ENCODE results near the gene OR2T11. TPM values are rescaled to one million over a fixed set of nuclear protein-coding genes. Genes with fewer than 3 reads are reported as not detected.
"Not testable (repeated sequence)": the region's sequence is repeated elsewhere in the genome, so short reads cannot be mapped to it uniquely, and the experiment has no call there.

Gene OR2T11
- total and polyA plus RNA-seq, 7 experiments from 2014 or later, result not detected

GRCh38 chr1:248648770-248649536 lies 14.1 kb upstream of the OR2T11 start:
- H3K27me3 ChIP-seq (ENCODE audit: control insufficient read depth in 2 of 2, insufficient read depth in 2 of 2, low read length in 2 of 2); H3K27ac ChIP-seq (ENCODE audit: low read depth, low read length); H3K9me3 ChIP-seq (ENCODE audit: control insufficient read depth in 2 of 3, low read length in 3 of 3); H3K4me3 Mint-ChIP-seq; CTCF ChIA-PET; H3K4me1 Mint-ChIP-seq; H3K36me3 ChIP-seq (ENCODE audit: control insufficient read depth in 2 of 3, insufficient read depth in 3 of 3, low read length in 3 of 3); ATAC-seq; H3K9me3 Mint-ChIP-seq; H3K36me3 Mint-ChIP-seq; H3K4me3 ChIP-seq (ENCODE audit: low read length); DNase-seq; H3K27me3 Mint-ChIP-seq; H3K4me1 ChIP-seq (ENCODE audit: control insufficient read depth in 2 of 2, insufficient read depth in 2 of 2, low read length in 2 of 2); H3K27ac Mint-ChIP-seq; POLR2A ChIA-PET: not testable (repeated sequence)
- intact Hi-C loops (cut with micrococcal nuclease), result loop anchor here in 1 of 2 donors (5.0 kb wide), 1 partner anchor 207 kb away; no protein-coding TSS in a partner anchor

DNA sequence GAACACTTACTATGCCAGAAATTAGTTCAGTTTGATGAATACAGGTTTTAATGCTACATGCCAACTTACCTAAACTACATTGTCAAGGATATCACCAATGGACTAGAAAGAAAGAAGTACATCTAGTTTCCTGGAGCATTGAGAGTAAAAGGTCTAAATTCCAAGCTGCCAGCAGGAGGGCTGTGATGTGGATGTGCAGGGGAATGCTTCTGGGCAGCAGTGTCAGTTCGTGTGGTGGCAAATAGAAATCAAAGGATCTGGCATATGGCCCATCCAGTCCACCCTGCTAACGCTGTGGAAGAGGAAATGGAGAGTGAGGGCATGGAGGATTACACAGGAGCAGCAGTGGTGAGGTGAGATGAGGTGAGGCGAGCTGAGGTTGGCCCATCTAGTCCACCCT lies 10.3 kb upstream of the OR2T11 start, which contains the start of gene OR2T35:
Gene OR2T35, minus strand, starts transcription at position 101 of the 400 bp plus-strand sequence. CDS start 6,020 bp downstream, outside the sequence.
- POLR2A ChIA-PET; H3K27me3 Mint-ChIP-seq; H3K36me3 ChIP-seq (ENCODE audit: control insufficient read depth in 2 of 3, insufficient read depth in 3 of 3, low read length in 3 of 3); ATAC-seq; H3K4me3 Mint-ChIP-seq; H3K36me3 Mint-ChIP-seq; H3K27me3 ChIP-seq (ENCODE audit: control insufficient read depth in 2 of 2, insufficient read depth in 2 of 2, low read length in 2 of 2); H3K9me3 ChIP-seq (ENCODE audit: control insufficient read depth in 2 of 3, low read length in 3 of 3); H3K9me3 Mint-ChIP-seq; H3K27ac Mint-ChIP-seq; H3K4me1 ChIP-seq (ENCODE audit: control insufficient read depth in 2 of 2, insufficient read depth in 2 of 2, low read length in 2 of 2); CTCF ChIA-PET; H3K27ac ChIP-seq (ENCODE audit: low read depth, low read length); H3K4me1 Mint-ChIP-seq; DNase-seq; H3K4me3 ChIP-seq (ENCODE audit: low read length): not testable (repeated sequence)
- intact Hi-C loops (cut with micrococcal nuclease), result loop anchor here in 1 of 2 donors (5.0 kb wide), 1 partner anchor 203 kb away; no protein-coding TSS in a partner anchor

GRCh38 chr1:248642971-248643651 lies 8.2 kb upstream of the OR2T11 start:
- H3K9me3 ChIP-seq (ENCODE audit: control insufficient read depth in 2 of 3, low read length in 3 of 3); H3K4me1 Mint-ChIP-seq; H3K27ac Mint-ChIP-seq; H3K36me3 ChIP-seq (ENCODE audit: control insufficient read depth in 2 of 3, insufficient read depth in 3 of 3, low read length in 3 of 3); H3K4me1 ChIP-seq (ENCODE audit: control insufficient read depth in 2 of 2, insufficient read depth in 2 of 2, low read length in 2 of 2); H3K27me3 ChIP-seq (ENCODE audit: control insufficient read depth in 2 of 2, insufficient read depth in 2 of 2, low read length in 2 of 2); H3K27ac ChIP-seq (ENCODE audit: low read depth, low read length); CTCF ChIA-PET; H3K4me3 ChIP-seq (ENCODE audit: low read length); H3K36me3 Mint-ChIP-seq; intact Hi-C loops (cut with micrococcal nuclease); H3K9me3 Mint-ChIP-seq; H3K27me3 Mint-ChIP-seq; DNase-seq; H3K4me3 Mint-ChIP-seq; POLR2A ChIA-PET: not testable (repeated sequence)
- ATAC-seq, result peak; percentile 31

GRCh38 chr1:248641583-248641982 lies 6.7 kb upstream of the OR2T11 start:
- H3K9me3 Mint-ChIP-seq, H3K27ac Mint-ChIP-seq: not testable (repeated sequence)

DNA sequence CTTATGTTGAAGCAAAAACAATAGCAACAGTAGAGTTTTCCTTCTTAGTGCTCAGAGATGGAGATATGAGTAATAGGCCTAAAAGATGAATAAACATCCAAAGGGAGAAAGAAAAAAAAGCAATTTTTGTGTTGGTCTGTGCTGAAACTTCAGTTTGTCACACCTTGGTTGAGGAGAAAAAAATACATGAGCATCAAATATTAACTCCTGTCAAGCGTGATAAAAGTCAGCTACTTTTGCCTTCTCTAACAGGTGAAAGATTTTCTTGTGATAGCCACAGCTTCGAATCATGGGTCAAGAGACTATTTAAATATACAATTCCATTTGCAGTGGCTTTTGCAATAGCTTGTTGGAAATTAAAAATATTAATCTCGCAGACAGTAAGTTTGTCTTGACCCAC lies 6.0 kb upstream of the OR2T11 start:
- H3K9me3 ChIP-seq (ENCODE audit: control insufficient read depth in 2 of 3, low read length in 3 of 3); H3K36me3 Mint-ChIP-seq; H3K36me3 ChIP-seq (ENCODE audit: control insufficient read depth in 2 of 3, insufficient read depth in 3 of 3, low read length in 3 of 3); POLR2A ChIA-PET; DNase-seq; H3K4me1 ChIP-seq (ENCODE audit: control insufficient read depth in 2 of 2, insufficient read depth in 2 of 2, low read length in 2 of 2); H3K9me3 Mint-ChIP-seq; intact Hi-C loops (cut with micrococcal nuclease); H3K4me1 Mint-ChIP-seq; H3K27me3 Mint-ChIP-seq; ATAC-seq; H3K27ac Mint-ChIP-seq; CTCF ChIA-PET; H3K4me3 Mint-ChIP-seq; H3K27me3 ChIP-seq (ENCODE audit: control insufficient read depth in 2 of 2, insufficient read depth in 2 of 2, low read length in 2 of 2); H3K4me3 ChIP-seq (ENCODE audit: low read length); H3K27ac ChIP-seq (ENCODE audit: low read depth, low read length): not testable (repeated sequence)

More at GRCh38 chr1:248641583-248641982, 6.7 kb upstream of the OR2T11 start:
- intact Hi-C loops (cut with micrococcal nuclease); H3K36me3 ChIP-seq (ENCODE audit: control insufficient read depth in 2 of 3, insufficient read depth in 3 of 3, low read length in 3 of 3); H3K4me3 Mint-ChIP-seq; H3K27me3 ChIP-seq (ENCODE audit: control insufficient read depth in 2 of 2, insufficient read depth in 2 of 2, low read length in 2 of 2); H3K27me3 Mint-ChIP-seq; H3K4me1 ChIP-seq (ENCODE audit: control insufficient read depth in 2 of 2, insufficient read depth in 2 of 2, low read length in 2 of 2); H3K4me3 ChIP-seq (ENCODE audit: low read length); H3K9me3 ChIP-seq (ENCODE audit: control insufficient read depth in 2 of 3, low read length in 3 of 3); CTCF ChIA-PET; DNase-seq; H3K27ac ChIP-seq (ENCODE audit: low read depth, low read length); H3K4me1 Mint-ChIP-seq; H3K36me3 Mint-ChIP-seq; ATAC-seq; POLR2A ChIA-PET: not testable (repeated sequence)

- POLR2A ChIA-PET; H3K4me3 Mint-ChIP-seq; intact Hi-C loops (cut with micrococcal nuclease); H3K27me3 Mint-ChIP-seq; H3K27ac Mint-ChIP-seq; H3K4me1 ChIP-seq (ENCODE audit: control insufficient read depth in 2 of 2, insufficient read depth in 2 of 2, low read length in 2 of 2); CTCF ChIA-PET; DNase-seq; H3K27ac ChIP-seq (ENCODE audit: low read depth, low read length); H3K9me3 Mint-ChIP-seq; H3K4me3 ChIP-seq (ENCODE audit: low read length); H3K36me3 Mint-ChIP-seq; ATAC-seq; H3K4me1 Mint-ChIP-seq; H3K27me3 ChIP-seq (ENCODE audit: control insufficient read depth in 2 of 2, insufficient read depth in 2 of 2, low read length in 2 of 2); H3K36me3 ChIP-seq (ENCODE audit: control insufficient read depth in 2 of 3, insufficient read depth in 3 of 3, low read length in 3 of 3); H3K9me3 ChIP-seq (ENCODE audit: control insufficient read depth in 2 of 3, low read length in 3 of 3): not testable (repeated sequence)
Measured at GRCh38 chr1:248639652-248640051, 4.8 kb upstream of the OR2T11 start.

- POLR2A ChIA-PET; H3K4me3 ChIP-seq (ENCODE audit: low read length); H3K36me3 Mint-ChIP-seq; H3K4me1 ChIP-seq (ENCODE audit: control insufficient read depth in 2 of 2, insufficient read depth in 2 of 2, low read length in 2 of 2); ATAC-seq; H3K4me1 Mint-ChIP-seq; H3K27ac ChIP-seq (ENCODE audit: low read depth, low read length); H3K9me3 Mint-ChIP-seq; CTCF ChIA-PET; intact Hi-C loops (cut with micrococcal nuclease); DNase-seq; H3K27me3 ChIP-seq (ENCODE audit: control insufficient read depth in 2 of 2, insufficient read depth in 2 of 2, low read length in 2 of 2); H3K27ac Mint-ChIP-seq; H3K36me3 ChIP-seq (ENCODE audit: control insufficient read depth in 2 of 3, insufficient read depth in 3 of 3, low read length in 3 of 3); H3K27me3 Mint-ChIP-seq; H3K9me3 ChIP-seq (ENCODE audit: control insufficient read depth in 2 of 3, low read length in 3 of 3); H3K4me3 Mint-ChIP-seq: not testable (repeated sequence)
Measured at GRCh38 chr1:248636612-248637011, 1.7 kb upstream of the OR2T11 start.
